ENCODE results near the gene MFSD6L.
A peak's percentile ranks its signal among the peaks of the same experiment; 100 is the strongest.
"Not testable (repeated sequence)": the region's sequence is repeated elsewhere in the genome, so short reads cannot be mapped to it uniquely, and the experiment has no call there.

The MFSD6L gene

GRCh38 chr17:8806253-8806925 is 7.2 kb upstream of the MFSD6L start:
- ATAC-seq: peak; percentile 76
- H3K4me1 Mint-ChIP-seq: peaks cover 40% of the 10 kb centered on the region
- H3K4me3 Mint-ChIP-seq: peak overlapping the region; percentile 10
- no peaks in the 10 kb centered on the region for H3K27me3 Mint-ChIP-seq
- peaks cover 21% of the 10 kb centered on the region for H3K36me3 Mint-ChIP-seq
- peaks cover 10% of the 10 kb centered on the region for H3K9me3 Mint-ChIP-seq
- H3K27ac Mint-ChIP-seq: peak overlapping the region; percentile 100

- Mint-ChIP-seq H3K36me3 (peaks cover 19% of the 10 kb centered on the region), H3K27ac (peak overlapping the region; percentile 100), H3K4me1 (peaks cover 40% of the 10 kb centered on the region)
- not testable (repeated sequence) for H3K27me3 Mint-ChIP-seq, H3K9me3 Mint-ChIP-seq, ATAC-seq, H3K4me3 Mint-ChIP-seq
Measured at GRCh38 chr17:8805396-8805795, 6.2 kb upstream of the MFSD6L start.

GRCh38 chr17:8803531-8804420 is 4.6 kb upstream of the MFSD6L start:
- H3K36me3 Mint-ChIP-seq: peaks cover 11% of the 10 kb centered on the region

GRCh38 chr17:8801135-8801840 is 2.1 kb upstream of the MFSD6L start:
- no peak for ATAC-seq
- Mint-ChIP-seq H3K27me3 (no peaks in the 10 kb centered on the region), H3K36me3 (no peaks in the 10 kb centered on the region), H3K4me1 (peaks cover 26% of the 10 kb centered on the region), H3K4me3 (no peak overlapping the region), H3K9me3 (no peaks in the 10 kb centered on the region), H3K27ac (no peak overlapping the region)

More at GRCh38 chr17:8803531-8804420, 4.6 kb upstream of the MFSD6L start:
- H3K4me3 Mint-ChIP-seq: no peak overlapping the region
- H3K27me3 Mint-ChIP-seq: no peaks in the 10 kb centered on the region
- peak overlapping the region; percentile 62 for H3K27ac Mint-ChIP-seq
- peaks cover 10% of the 10 kb centered on the region for H3K9me3 Mint-ChIP-seq
- no peak for ATAC-seq
- peaks cover 49% of the 10 kb centered on the region for H3K4me1 Mint-ChIP-seq

- H3K4me3 Mint-ChIP-seq: no peak overlapping the region
- no peak for ATAC-seq
- no peaks in the 10 kb centered on the region for H3K9me3 Mint-ChIP-seq
- H3K36me3 Mint-ChIP-seq: no peaks in the 10 kb centered on the region
- H3K27ac Mint-ChIP-seq: no peak overlapping the region
- no peaks in the 10 kb centered on the region for H3K27me3 Mint-ChIP-seq
- H3K4me1 Mint-ChIP-seq: peaks cover 20% of the 10 kb centered on the region
Measured at GRCh38 chr17:8800656-8801055, 1.5 kb upstream of the MFSD6L start.

- Mint-ChIP-seq H3K27ac (no peak overlapping the region), H3K4me1 (peaks cover 10% of the 10 kb centered on the region), H3K36me3 (no peaks in the 10 kb centered on the region), H3K27me3 (no peaks in the 10 kb centered on the region), H3K9me3 (no peaks in the 10 kb centered on the region), H3K4me3 (no peak overlapping the region)
- ATAC-seq: no peak
Measured at GRCh38 chr17:8799570-8800212, 526 bp upstream of the MFSD6L start.

GRCh38 chr17:8798176-8798845 is 854 bp downstream of the MFSD6L start:
- Mint-ChIP-seq H3K4me3 (no peak overlapping the region), H3K36me3 (no peaks in the 10 kb centered on the region), H3K27ac (no peak overlapping the region), H3K9me3 (no peaks in the 10 kb centered on the region), H3K27me3 (no peaks in the 10 kb centered on the region), H3K4me1 (peaks cover 16% of the 10 kb centered on the region)
- no peak for ATAC-seq

- Mint-ChIP-seq H3K27me3 (no peaks in the 10 kb centered on the region), H3K9me3 (no peaks in the 10 kb centered on the region), H3K4me3 (no peak overlapping the region), H3K27ac (no peak overlapping the region), H3K36me3 (no peaks in the 10 kb centered on the region), H3K4me1 (peaks cover 16% of the 10 kb centered on the region)
- no peak for ATAC-seq
Measured at GRCh38 chr17:8797621-8798175, 1.5 kb downstream of the MFSD6L start.

- Mint-ChIP-seq H3K4me3 (no peak overlapping the region), H3K36me3 (no peaks in the 10 kb centered on the region), H3K4me1 (peaks cover 12% of the 10 kb centered on the region), H3K9me3 (no peaks in the 10 kb centered on the region), H3K27ac (peak overlapping the region; percentile 15), H3K27me3 (peaks cover 6% of the 10 kb centered on the region)
- ATAC-seq: no peak
Measured at GRCh38 chr17:8794636-8795035, 4.5 kb downstream of the MFSD6L start.

GRCh38 chr17:8793649-8794048 is 5.5 kb downstream of the MFSD6L start:
- H3K36me3 Mint-ChIP-seq: no peaks in the 10 kb centered on the region
- H3K9me3 Mint-ChIP-seq: no peaks in the 10 kb centered on the region

GRCh38 chr17:8792646-8793045 is 6.5 kb downstream of the MFSD6L start:
- H3K4me1 Mint-ChIP-seq: peaks cover 8% of the 10 kb centered on the region
- peaks cover 8% of the 10 kb centered on the region for H3K27me3 Mint-ChIP-seq
- H3K36me3 Mint-ChIP-seq: no peaks in the 10 kb centered on the region
- H3K4me3 Mint-ChIP-seq: no peak overlapping the region
- no peak for ATAC-seq
- no peak overlapping the region for H3K27ac Mint-ChIP-seq
- H3K9me3 Mint-ChIP-seq: no peaks in the 10 kb centered on the region

More at GRCh38 chr17:8793649-8794048, 5.5 kb downstream of the MFSD6L start:
- H3K27ac Mint-ChIP-seq: peak overlapping the region; percentile 28
- peaks cover 8% of the 10 kb centered on the region for H3K27me3 Mint-ChIP-seq
- H3K4me1 Mint-ChIP-seq: peaks cover 8% of the 10 kb centered on the region
- H3K4me3 Mint-ChIP-seq: no peak overlapping the region
- ATAC-seq: no peak

- ATAC-seq: no peak
- Mint-ChIP-seq H3K4me1 (peaks cover 8% of the 10 kb centered on the region), H3K27me3 (peaks cover 8% of the 10 kb centered on the region), H3K9me3 (no peaks in the 10 kb centered on the region), H3K36me3 (no peaks in the 10 kb centered on the region), H3K27ac (no peak overlapping the region), H3K4me3 (no peak overlapping the region)
Measured at GRCh38 chr17:8791910-8792270, 7.3 kb downstream of the MFSD6L start.

- Mint-ChIP-seq H3K4me3 (no peak overlapping the region), H3K4me1 (peaks cover 8% of the 10 kb centered on the region), H3K9me3 (no peaks in the 10 kb centered on the region), H3K27ac (no peak overlapping the region), H3K36me3 (no peaks in the 10 kb centered on the region), H3K27me3 (peaks cover 8% of the 10 kb centered on the region)
- ATAC-seq: no peak
Measured at GRCh38 chr17:8791248-8791909, 7.8 kb downstream of the MFSD6L start.

GRCh38 chr17:8789743-8790142 is 9.4 kb downstream of the MFSD6L start:
- H3K27me3 Mint-ChIP-seq: peaks cover 8% of the 10 kb centered on the region
- no peak overlapping the region for H3K4me3 Mint-ChIP-seq
- H3K4me1 Mint-ChIP-seq: peaks cover 15% of the 10 kb centered on the region
- no peak for ATAC-seq
- H3K9me3 Mint-ChIP-seq: no peaks in the 10 kb centered on the region
- no peaks in the 10 kb centered on the region for H3K36me3 Mint-ChIP-seq
- H3K27ac Mint-ChIP-seq: no peak overlapping the region
